ENCODE data around the gene ANKFN1.

ANKFN1 gene

DNA sequence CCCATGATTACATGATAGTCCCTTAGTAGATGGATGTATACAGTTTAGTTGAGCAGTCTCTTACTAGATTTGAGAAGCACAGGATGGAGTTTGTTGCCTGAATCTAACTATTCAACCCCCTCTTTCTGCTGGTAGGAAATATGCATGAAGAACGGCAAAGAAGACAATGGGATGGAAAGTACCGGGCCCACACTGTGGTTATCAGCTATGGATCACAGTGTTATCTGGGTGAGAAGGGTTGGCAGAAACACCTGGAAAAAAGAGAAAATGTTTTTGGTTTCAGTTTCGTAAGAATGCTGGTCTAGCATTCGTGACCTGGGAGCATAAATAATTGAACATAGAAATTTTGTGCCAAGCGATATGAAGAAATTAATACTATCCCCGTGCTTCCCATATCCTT is 53.1 kb downstream of the ANKFN1 start:
- Histone ChIP-seq H3K4me3 (replicated peaks; ENCODE audit: low read depth, low read length) (no peak overlapping the region), H3K27me3 (replicated peaks; ENCODE audit: control insufficient read depth, insufficient read depth, low read length) (no peaks in the 10 kb centered on the region), H3K36me3 (ENCODE audit: control insufficient read depth, insufficient read depth, low read length) (no peaks in the 10 kb centered on the region)
- no peak for DNase-seq (ENCODE audit: extremely low read depth, insufficient read length)
- TF ChIP-seq, protein P1, sequence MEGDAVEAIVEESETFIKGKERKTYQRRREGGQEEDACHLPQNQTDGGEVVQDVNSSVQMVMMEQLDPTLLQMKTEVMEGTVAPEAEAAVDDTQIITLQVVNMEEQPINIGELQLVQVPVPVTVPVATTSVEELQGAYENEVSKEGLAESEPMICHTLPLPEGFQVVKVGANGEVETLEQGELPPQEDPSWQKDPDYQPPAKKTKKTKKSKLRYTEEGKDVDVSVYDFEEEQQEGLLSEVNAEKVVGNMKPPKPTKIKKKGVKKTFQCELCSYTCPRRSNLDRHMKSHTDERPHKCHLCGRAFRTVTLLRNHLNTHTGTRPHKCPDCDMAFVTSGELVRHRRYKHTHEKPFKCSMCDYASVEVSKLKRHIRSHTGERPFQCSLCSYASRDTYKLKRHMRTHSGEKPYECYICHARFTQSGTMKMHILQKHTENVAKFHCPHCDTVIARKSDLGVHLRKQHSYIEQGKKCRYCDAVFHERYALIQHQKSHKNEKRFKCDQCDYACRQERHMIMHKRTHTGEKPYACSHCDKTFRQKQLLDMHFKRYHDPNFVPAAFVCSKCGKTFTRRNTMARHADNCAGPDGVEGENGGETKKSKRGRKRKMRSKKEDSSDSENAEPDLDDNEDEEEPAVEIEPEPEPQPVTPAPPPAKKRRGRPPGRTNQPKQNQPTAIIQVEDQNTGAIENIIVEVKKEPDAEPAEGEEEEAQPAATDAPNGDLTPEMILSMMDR (IDR thresholded peaks at IDR 0.05; ENCODE audit: insufficient read depth, low read length, poor library complexity, severe bottlenecking) = no peak

DNA sequence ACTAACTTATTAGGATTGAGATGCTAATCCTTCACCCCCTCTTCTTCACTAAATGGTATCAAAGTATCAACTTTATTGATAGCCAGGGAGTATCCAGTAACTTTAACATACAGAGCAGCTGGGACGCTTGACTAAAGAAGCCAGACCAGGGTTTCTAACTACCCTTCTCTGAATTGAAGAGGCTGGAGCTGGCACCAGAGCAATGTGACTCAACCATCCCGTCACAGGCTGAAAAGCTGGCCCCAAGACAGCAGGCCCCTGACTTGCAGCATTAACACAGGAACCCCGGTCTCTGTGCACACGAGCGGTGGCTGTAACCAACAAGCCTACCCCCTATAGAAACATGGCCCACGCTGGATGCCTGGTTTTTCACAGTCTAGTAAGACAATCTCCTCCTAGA is 59.8 kb downstream of the ANKFN1 start:
- TF ChIP-seq, protein P1 (IDR thresholded peaks at IDR 0.05; ENCODE audit: insufficient read depth, low read length, poor library complexity, severe bottlenecking) = no peak
- DNase-seq (ENCODE audit: extremely low read depth, insufficient read length) = no peak
- H3K4me3 ChIP-seq (replicated peaks; ENCODE audit: low read depth, low read length) = no peak overlapping the region
- no peaks in the 10 kb centered on the region for H3K27me3 ChIP-seq (replicated peaks; ENCODE audit: control insufficient read depth, insufficient read depth, low read length)
- H3K36me3 ChIP-seq (ENCODE audit: control insufficient read depth, insufficient read depth, low read length) = no peaks in the 10 kb centered on the region

DNA sequence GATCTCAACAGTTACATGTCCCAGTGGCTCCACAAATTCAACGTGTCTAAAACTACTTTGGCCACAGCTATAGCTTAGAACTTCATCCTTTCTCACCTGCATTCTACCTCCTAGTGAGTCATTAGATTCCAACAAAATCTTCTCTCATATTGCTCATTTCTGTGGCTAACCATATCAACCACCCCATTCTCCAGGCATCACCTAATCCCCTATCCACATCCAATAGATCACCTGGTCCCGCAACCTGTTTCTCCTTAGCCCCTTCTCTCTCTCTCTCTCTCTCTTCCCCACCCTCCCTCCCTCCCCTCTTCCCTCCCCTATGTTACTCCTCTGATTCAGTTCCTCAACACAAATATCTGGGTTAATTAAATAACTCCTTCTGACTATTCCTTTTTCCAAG is 64.6 kb downstream of the ANKFN1 start:
- TF ChIP-seq, protein P1 (IDR thresholded peaks at IDR 0.05; ENCODE audit: insufficient read depth, low read length, poor library complexity, severe bottlenecking) = no peak

DNA sequence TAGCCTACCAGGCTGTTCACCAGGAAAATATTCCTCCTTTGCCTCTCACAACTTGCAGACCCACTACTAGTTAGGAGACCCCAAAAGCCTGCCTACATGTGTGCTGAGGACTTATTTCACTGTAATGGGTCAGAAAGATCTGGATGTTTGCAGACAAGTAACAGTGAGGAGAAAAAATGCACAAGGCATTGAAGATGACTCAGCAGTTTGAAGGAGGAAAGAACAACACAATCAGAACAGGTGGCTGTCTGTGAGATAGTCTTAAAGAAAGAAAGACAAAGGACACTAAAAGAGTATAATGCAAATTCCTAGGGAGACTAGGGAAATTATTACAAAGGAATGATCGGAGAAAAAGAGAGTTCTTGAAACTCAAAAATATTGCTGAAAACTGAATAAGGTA is 69.0 kb downstream of the ANKFN1 start:
- H3K27me3 ChIP-seq (replicated peaks; ENCODE audit: control insufficient read depth, insufficient read depth, low read length) = no peaks in the 10 kb centered on the region
- H3K4me3 ChIP-seq (replicated peaks; ENCODE audit: low read depth, low read length) = no peak overlapping the region
- TF ChIP-seq, protein P1 (IDR thresholded peaks at IDR 0.05; ENCODE audit: insufficient read depth, low read length, poor library complexity, severe bottlenecking) = no peak
- H3K36me3 ChIP-seq (ENCODE audit: control insufficient read depth, insufficient read depth, low read length) = no peaks in the 10 kb centered on the region
- DNase-seq (ENCODE audit: extremely low read depth, insufficient read length) = no peak

More for the DNA sequence above, 64.6 kb downstream of the ANKFN1 start:
- DNase-seq (ENCODE audit: extremely low read depth, insufficient read length) = no peak
- no peak overlapping the region for H3K4me3 ChIP-seq (replicated peaks; ENCODE audit: low read depth, low read length)
- H3K27me3 ChIP-seq (replicated peaks; ENCODE audit: control insufficient read depth, insufficient read depth, low read length) = no peaks in the 10 kb centered on the region
- no peaks in the 10 kb centered on the region for H3K36me3 ChIP-seq (ENCODE audit: control insufficient read depth, insufficient read depth, low read length)

DNA sequence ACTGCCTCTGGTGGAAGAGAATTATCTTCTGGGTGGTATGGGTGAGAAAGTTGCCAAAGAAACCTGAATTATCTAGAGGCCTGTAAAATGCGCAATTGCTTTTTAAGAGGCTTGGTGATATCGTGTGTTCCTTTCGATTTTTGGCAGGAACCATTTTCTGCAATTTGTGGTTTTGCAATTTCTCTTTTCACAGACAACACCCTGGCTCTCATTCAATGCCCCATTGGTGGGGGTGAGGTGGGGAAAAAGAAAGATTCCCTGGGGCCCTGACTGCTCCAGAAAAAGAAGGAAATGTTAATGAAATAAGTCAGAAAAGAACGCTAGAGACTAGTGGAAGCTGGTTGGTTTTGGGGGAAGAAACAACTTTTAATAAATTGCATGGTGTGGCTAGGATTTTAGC is 77.4 kb downstream of the ANKFN1 start:
- no peak overlapping the region for H3K4me3 ChIP-seq (replicated peaks; ENCODE audit: low read depth, low read length)

More for the DNA sequence above, 77.4 kb downstream of the ANKFN1 start:
- H3K27me3 ChIP-seq (replicated peaks; ENCODE audit: control insufficient read depth, insufficient read depth, low read length) = no peaks in the 10 kb centered on the region
- DNase-seq (ENCODE audit: extremely low read depth, insufficient read length) = no peak
- no peaks in the 10 kb centered on the region for H3K36me3 ChIP-seq (ENCODE audit: control insufficient read depth, insufficient read depth, low read length)
- TF ChIP-seq, protein P1 (IDR thresholded peaks at IDR 0.05; ENCODE audit: insufficient read depth, low read length, poor library complexity, severe bottlenecking) = no peak

All from GM06990 (cell line).